LoVo (cell line): ENCODE results near the gene VAMP2.

ENCODE experiments used
- DNase-seq: peaks from one replicate; pipeline ENCODE4 v3.0.0-alpha.2; 2016; ENCODE audit warnings: low spot score

The VAMP2 gene, protein sequence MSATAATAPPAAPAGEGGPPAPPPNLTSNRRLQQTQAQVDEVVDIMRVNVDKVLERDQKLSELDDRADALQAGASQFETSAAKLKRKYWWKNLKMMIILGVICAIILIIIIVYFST

DNA sequence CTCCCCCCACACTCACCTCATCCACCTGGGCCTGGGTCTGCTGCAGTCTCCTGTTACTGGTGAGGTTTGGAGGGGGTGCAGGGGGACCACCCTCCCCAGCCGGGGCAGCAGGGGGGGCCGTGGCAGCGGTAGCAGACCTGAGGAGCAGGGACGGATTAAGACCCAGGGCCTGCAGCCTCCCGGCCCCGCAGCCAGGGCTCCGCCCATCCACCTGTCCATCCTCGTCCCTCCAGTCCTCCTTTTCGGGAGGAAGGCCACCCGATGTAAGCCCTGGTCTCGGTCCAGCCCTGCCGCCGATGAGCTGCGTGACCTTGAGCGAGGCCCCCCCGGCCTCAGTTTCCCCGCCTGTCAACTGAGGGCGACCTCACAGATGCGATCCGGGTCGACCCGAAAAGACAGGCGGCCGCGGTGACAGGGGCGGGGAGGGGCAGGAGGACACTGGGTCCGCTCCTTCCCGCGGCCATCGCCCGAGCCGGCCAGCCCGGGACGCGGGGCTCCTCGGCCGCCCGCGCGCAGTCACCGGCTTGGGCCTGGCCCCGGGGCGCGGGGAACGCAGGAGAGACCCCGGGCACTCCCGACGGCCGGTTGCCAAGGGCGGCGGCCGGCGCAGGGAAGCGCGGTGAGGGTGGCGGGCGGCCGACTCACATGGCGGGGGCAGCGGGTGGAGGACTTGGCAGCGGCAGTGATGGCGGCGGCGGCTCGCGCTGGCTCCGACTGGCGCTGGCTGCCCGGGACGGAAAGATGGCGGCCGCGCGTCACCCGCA, at the start of gene VAMP2:
Gene VAMP2, minus strand, starts transcription at position 716 of the 764 bp plus-strand sequence. Its CDS starts 69 bp downstream, at position 647.
- peak; percentile 76 for DNase-seq

- DNase-seq, result no peak
These were observed 48.2 kb upstream of the VAMP2 start for GRCh38 chr17:8210761-8211458.

GRCh38 chr17:8209907-8210760, 47.4 kb upstream of the VAMP2 start, which contains the start of gene AURKB:
Gene AURKB (minus strand): TSS chr17:8210575. CDS start chr17:8210224, 351 bp downstream.
- peak; percentile 95 for DNase-seq

- DNase-seq, result no peak
These were observed 43.8 kb upstream of the VAMP2 start for GRCh38 chr17:8206536-8206935.

- no peak for DNase-seq
These were observed 42.2 kb upstream of the VAMP2 start for GRCh38 chr17:8204761-8205555.

GRCh38 chr17:8192070-8192815, 29.5 kb upstream of the VAMP2 start:
- peak; percentile 92 for DNase-seq

DNA sequence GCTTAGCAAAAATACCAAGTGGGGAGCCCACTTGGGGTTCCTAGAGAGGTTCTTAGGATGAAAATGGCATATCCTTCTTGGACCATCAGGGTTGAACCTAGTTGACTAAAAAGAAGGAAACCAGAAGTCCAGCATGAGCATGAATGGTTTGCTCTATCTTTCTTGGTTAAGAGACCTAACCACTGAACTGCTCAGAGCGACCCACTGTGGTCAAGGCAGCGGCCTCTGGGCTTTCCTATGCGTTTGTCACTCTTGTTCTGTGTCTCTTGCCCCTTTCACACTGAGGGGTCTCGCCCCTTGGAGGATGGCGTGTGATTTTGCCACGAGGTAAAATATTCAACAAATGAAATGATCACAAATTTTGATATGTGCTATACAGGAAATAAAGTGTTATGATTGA, 27.8 kb upstream of the VAMP2 start:
- DNase-seq, result no peak

GRCh38 chr17:8189711-8190477, 27.1 kb upstream of the VAMP2 start, which contains the start of gene BORCS6:
Gene BORCS6 (minus strand): TSS chr17:8190180. CDS start chr17:8190140, 40 bp downstream.
- peak; percentile 96 for DNase-seq

GRCh38 chr17:8189041-8189710, 26.4 kb upstream of the VAMP2 start:
- DNase-seq, result no peak

DNA sequence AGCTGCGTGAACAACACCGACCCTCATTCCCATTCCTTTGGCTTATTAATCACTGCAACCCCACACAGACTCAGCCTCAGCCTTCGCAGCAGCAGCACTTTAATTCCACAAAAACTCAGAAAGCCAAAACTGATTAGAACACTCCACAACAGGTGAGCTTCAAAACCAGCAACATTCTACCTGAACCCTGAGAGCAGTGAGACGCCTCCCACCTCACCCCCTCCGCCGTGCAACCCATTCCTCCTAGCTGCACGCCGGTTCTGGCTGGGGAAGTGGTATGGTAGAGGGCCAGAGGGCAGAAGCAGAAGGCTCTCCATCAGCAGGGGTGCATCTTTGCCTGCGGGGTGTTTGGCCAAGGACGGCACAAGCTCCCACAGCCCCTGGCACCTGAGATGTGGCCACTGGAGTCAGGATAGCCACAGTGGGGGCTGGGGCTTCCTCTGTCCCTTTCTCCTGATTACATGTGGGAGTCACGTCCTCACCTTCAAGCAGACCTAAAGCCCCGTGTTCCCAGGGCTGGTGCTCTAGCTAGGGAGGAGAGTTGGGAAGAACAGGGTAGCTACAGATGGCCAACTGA, 25.6 kb upstream of the VAMP2 start:
- no peak for DNase-seq

- peak; percentile 95 for DNase-seq
These were observed 24.9 kb upstream of the VAMP2 start for GRCh38 chr17:8187517-8188262.

DNA sequence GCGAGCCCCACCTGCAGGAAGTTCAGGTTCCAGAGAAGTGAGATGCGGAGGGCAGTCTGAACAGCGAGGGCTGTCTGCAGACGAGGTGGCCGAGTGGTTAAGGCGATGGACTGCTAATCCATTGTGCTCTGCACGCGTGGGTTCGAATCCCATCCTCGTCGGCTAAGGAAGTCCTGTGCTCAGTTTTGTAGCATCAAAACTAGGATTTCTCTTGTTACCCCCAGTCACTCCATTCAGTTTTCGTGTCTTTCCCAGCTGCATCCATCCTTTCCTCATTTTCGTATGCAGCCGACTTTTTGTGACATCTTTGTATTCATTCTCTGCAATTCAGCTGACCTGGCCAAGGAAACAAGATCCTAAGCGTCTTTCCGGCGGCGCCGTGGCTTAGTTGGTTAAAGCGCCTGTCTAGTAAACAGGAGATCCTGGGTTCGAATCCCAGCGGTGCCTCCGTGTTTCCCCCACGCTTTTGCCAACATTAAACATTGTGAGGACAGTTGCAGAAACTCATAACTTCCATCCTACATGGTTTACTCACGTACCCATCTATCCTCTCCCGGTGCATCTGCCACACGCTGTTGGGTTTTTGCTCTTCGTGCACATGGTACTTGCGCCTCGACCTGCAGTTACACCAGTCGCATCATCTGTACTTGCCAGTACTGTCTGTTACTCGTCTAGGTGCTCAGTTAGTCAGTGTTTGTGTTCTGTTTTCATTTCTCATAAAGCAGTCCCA, 24.2 kb upstream of the VAMP2 start:
- peak; percentile 91 for DNase-seq

- no peak for DNase-seq
These were observed 23.7 kb upstream of the VAMP2 start for GRCh38 chr17:8186446-8186786.

- DNase-seq, result peak; percentile 78
These were observed 23.1 kb upstream of the VAMP2 start for GRCh38 chr17:8185582-8186445.

DNA sequence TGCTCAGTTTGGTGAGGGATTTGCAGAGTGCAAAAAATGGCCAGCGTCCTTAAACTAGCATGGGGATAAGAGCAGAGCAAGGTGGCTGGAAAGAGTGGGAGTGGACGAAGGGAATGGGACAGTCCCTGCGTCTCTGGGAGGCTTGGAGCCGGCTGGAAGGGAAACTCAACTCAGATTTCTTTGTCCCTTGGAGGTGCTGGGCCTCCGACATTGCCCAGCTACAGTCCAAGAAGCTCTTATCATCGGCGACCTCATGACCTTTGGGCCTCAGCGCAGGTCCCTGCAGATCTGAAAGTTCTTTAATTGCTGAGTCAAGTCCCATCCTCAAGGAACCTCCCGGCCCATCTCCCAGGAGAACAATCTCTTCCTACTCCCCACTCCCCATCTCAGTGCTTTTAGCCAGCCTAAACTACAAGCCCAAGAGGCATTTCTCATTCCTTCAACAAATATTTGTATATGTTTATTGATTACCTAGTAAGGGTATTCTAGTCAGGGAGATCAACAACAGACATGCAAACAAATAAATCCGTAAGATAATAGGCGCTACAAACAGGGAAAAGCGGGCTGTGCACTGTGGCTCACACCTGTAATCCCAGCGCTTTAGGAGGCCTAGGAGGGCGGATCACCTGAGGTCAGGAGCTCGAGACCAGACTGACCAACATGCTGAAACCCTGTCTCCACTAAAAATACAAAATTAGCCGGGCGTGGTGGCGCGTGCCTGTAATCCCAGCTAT, 14.4 kb upstream of the VAMP2 start:
- DNase-seq, result no peak
